DND-41 (cell line): ENCODE data around the gene CYBB.

Source experiments
- EZH2 ChIP-seq: IDR thresholded peaks from 3 replicates; pipeline ENCODE4 v1.6.1; 2012; ENCODE audit warnings: borderline replicate concordance, low read depth, mild to moderate bottlenecking, moderate library complexity, low read length, inconsistent platforms; ENCODE audit not compliant: severe bottlenecking
- TF ChIP-seq, protein P1 (sequence below): IDR thresholded peaks from 2 replicates; pipeline ENCODE4 v1.5.1; 2012; ENCODE audit warnings: borderline replicate concordance, low read length, moderate library complexity, mild to moderate bottlenecking; ENCODE audit not compliant: poor library complexity, severe bottlenecking; ENCODE audit errors: extremely low read depth

DNA sequence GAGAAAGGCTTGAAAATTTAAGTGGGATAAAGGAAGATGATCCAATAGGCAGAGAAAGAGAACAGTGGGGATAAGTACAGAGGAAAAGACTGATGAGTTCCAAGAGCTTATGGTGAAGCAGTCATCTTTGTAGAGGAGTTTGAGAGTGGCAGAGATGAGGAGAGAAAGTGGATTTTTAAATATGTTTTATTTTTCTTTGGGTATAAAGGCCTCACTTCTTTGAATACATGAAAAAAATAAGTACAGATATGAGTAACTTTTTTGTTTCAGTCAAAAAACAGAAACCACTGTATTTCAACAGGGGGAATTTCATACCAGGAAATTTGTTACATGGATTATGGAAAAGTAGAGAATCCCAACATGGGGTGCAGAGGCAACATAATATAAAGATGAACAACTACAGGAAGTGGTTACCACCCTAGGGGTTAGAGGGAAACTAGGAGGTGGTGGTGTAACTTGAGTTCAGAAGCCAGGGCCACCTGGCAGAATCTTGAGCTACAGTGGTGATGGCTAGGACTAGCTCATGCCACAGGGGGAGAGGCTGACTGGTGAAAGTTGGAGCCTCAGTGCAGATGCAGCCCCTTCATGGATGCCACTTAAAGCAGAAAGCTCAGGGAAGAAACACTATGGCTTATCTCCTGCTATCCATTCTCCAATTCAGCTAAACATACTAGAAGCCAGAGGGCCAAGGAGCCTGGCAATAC is 3.4 kb upstream of the CYBB start:
- TF ChIP-seq, protein P1, sequence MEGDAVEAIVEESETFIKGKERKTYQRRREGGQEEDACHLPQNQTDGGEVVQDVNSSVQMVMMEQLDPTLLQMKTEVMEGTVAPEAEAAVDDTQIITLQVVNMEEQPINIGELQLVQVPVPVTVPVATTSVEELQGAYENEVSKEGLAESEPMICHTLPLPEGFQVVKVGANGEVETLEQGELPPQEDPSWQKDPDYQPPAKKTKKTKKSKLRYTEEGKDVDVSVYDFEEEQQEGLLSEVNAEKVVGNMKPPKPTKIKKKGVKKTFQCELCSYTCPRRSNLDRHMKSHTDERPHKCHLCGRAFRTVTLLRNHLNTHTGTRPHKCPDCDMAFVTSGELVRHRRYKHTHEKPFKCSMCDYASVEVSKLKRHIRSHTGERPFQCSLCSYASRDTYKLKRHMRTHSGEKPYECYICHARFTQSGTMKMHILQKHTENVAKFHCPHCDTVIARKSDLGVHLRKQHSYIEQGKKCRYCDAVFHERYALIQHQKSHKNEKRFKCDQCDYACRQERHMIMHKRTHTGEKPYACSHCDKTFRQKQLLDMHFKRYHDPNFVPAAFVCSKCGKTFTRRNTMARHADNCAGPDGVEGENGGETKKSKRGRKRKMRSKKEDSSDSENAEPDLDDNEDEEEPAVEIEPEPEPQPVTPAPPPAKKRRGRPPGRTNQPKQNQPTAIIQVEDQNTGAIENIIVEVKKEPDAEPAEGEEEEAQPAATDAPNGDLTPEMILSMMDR = peak; percentile 35
- no peak for TF ChIP-seq EZH2
